Stomach (tissue), 4 donors: ENCODE measurements around the gene SDCCAG8.

Source experiments
- CTCF ChIP-seq, 7 experiments: fragments of 450-650 bp in 4 of 7; fragments of 200-600 bp in 3 of 7; sonication (generic) in 3 of 7; IDR thresholded peaks; one replicate each; pipeline ENCODE4 v1.5.1; 2016 to 2019; ENCODE audit warnings: antibody characterized with exemption in 7 of 7, control low read depth in 2 of 7, mild to moderate bottlenecking in 1 of 7
- EP300 ChIP-seq: sonication (generic); formaldehyde crosslinking; IDR thresholded peaks from one replicate; pipeline ENCODE4 v1.6.1; 2017; ENCODE audit warnings: antibody characterized with exemption

- no peak for TF ChIP-seq EP300
- TF ChIP-seq CTCF (IDR thresholded peaks at IDR 0.05) = no peak
Observed at GRCh38 chr1:243233908-243234307, 21.9 kb upstream of the SDCCAG8 start.
